ENCODE measurements around the gene ITGA5.
A peak's percentile ranks its signal among the peaks of the same experiment; 100 is the strongest.

Gene ITGA5

GRCh38 chr12:54360717-54361456, 58.2 kb downstream of the ITGA5 start:
- H3K27ac ChIP-seq: peak overlapping the region; percentile 91
- TF ChIP-seq, protein P1, sequence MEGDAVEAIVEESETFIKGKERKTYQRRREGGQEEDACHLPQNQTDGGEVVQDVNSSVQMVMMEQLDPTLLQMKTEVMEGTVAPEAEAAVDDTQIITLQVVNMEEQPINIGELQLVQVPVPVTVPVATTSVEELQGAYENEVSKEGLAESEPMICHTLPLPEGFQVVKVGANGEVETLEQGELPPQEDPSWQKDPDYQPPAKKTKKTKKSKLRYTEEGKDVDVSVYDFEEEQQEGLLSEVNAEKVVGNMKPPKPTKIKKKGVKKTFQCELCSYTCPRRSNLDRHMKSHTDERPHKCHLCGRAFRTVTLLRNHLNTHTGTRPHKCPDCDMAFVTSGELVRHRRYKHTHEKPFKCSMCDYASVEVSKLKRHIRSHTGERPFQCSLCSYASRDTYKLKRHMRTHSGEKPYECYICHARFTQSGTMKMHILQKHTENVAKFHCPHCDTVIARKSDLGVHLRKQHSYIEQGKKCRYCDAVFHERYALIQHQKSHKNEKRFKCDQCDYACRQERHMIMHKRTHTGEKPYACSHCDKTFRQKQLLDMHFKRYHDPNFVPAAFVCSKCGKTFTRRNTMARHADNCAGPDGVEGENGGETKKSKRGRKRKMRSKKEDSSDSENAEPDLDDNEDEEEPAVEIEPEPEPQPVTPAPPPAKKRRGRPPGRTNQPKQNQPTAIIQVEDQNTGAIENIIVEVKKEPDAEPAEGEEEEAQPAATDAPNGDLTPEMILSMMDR (IDR thresholded peaks at IDR 0.05): peak; percentile 100
- TF ChIP-seq ZFX (IDR thresholded peaks at IDR 0.05; ENCODE audit: borderline replicate concordance): no peak

GRCh38 chr12:54359762-54360351, 59.2 kb downstream of the ITGA5 start:
- TF ChIP-seq ZFX (IDR thresholded peaks at IDR 0.05; ENCODE audit: borderline replicate concordance): no peak
- TF ChIP-seq, protein P1 (IDR thresholded peaks at IDR 0.05): no peak
- H3K27ac ChIP-seq: peak overlapping the region; percentile 91

DNA sequence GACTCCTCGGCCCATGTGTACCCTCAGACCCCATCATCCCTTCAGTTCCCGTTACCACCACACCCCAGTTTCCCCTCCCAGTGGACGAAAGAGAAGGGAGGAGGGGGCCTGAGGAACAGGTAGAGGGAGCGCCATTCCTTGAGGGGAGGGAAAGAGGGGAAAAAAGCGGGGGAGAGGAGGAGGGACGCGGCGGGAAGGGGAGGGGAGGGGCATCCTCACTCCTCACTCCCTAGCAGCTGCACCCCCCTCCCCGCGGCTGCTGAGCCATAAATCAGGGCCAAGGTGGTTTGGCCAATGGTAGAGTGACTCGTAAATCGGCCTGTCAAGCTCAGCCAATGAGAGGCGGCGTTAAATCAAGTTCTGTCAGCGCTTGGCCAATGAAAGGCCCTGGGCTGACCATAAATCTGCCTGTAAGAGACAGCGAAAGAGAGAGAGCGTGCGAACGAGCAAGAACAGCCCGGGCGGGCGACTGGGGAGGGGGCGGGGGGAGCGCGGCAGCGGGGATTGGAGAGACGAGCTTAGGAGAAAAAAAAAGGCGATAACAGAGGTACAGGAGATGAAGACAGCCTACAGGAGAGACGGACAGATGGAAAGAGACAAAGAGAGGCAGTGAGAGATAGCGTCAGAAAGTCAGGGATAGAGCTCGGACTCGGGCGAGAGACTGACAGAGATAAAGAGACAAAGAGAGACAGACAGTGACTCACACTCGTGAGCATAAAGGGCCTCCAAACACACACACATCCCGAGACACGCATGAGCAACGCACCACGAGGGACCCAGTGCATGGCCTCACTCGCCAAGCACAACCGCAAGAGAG, 59.9 kb downstream of the ITGA5 start:
- TF ChIP-seq ZFX (IDR thresholded peaks at IDR 0.05; ENCODE audit: borderline replicate concordance): no peak
- peak overlapping the region; percentile 91 for H3K27ac ChIP-seq

- no peak for TF ChIP-seq ZFX (IDR thresholded peaks at IDR 0.05; ENCODE audit: borderline replicate concordance)
- TF ChIP-seq, protein P1 (IDR thresholded peaks at IDR 0.05): no peak
These were observed 60.7 kb downstream of the ITGA5 start for GRCh38 chr12:54358191-54358944.

GRCh38 chr12:54357506-54358190, 61.4 kb downstream of the ITGA5 start:
- TF ChIP-seq, protein P1 (IDR thresholded peaks at IDR 0.05): no peak
- peak overlapping the region; percentile 91 for H3K27ac ChIP-seq

More at GRCh38 chr12:54358191-54358944, 60.7 kb downstream of the ITGA5 start:
- peak overlapping the region; percentile 91 for H3K27ac ChIP-seq

DNA sequence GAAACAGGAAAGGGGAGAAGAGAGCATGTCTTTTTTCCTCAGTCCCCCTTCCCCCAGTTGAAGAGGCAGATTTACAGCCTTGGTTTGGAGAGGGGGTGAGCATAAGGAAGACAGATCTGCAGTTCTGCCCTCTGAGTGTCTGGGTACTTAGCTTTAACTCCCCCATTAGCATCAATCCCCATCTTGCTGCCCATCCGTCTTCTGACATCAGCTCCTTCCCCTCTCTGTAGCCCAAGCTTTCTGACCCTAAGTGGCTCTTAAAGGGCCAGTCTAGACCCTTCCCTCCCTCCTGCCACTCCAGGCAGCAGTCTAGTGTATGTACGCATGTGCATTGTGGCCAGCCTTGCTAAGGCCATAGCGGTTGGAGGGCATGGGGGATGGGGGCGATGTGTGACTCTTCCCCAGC, 62.1 kb downstream of the ITGA5 start:
- TF ChIP-seq, protein P1 (IDR thresholded peaks at IDR 0.05): no peak
- no peak for TF ChIP-seq ZFX (IDR thresholded peaks at IDR 0.05; ENCODE audit: borderline replicate concordance)
- H3K27ac ChIP-seq: peak overlapping the region; percentile 91

DNA sequence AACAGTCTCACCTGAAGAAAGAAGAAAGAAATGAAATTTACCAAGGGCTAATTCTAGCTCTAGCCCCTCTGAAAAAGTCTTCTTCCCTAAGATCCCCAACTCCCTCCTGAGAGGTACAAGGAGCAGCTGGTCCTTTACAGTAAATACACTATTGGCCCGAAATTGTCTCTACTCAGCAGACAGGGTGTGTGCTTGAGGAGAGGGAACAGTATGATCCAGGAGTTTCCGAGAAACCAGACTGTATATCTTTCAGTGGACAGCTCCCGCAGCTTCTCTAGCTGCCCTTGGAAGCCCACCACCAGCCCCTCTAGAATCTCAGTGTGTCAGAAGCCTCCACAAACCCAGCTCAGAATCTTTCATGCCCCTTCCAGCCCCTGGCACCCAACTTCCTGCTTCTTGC, 62.8 kb downstream of the ITGA5 start:
- TF ChIP-seq, protein P1 (IDR thresholded peaks at IDR 0.05): no peak
- TF ChIP-seq ZFX (IDR thresholded peaks at IDR 0.05; ENCODE audit: borderline replicate concordance): no peak
- peak overlapping the region; percentile 91 for H3K27ac ChIP-seq
